Measurements from ENCODE around the gene RFC1.
"Not testable (repeated sequence)": the region's sequence is repeated elsewhere in the genome, so short reads cannot be mapped to it uniquely, and the experiment has no call there.

RFC1 gene

DNA sequence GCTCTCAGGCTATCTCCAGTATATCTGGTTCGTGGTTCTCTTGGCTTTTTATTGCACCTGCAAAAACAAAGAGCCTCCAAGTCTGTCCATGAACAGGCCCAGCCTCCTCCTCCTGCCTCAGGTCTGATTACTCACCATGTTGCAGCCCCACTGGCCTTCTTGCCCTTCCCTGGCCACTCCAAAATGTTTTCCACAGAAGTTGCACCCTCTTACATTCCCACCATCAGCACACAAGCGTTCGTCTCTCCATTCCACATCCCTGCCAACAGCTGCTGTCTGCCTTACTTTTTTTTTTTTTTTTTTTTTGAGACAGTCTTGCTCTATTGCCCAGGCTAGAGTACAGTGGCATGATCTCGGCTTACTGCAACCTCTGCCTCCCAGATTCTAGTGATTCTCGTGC lies 86.7 kb downstream of the RFC1 start:
- no peak for DNase-seq (ENCODE audit: extremely low spot score)
- ChIA-PET POLR2A (no interaction called here), CTCF (no interaction called here)
- TF ChIP-seq LEF1 (IDR thresholded peaks at IDR 0.05; ENCODE audit: borderline replicate concordance) (no peak), CTBP1 (IDR thresholded peaks at IDR 0.05; ENCODE audit: borderline replicate concordance) (no peak), FOXM1 (IDR thresholded peaks at IDR 0.05; ENCODE audit: borderline replicate concordance) (no peak), SP1 (IDR thresholded peaks at IDR 0.05) (no peak), FOXA1 (IDR thresholded peaks at IDR 0.05) (no peak), HDGF (IDR thresholded peaks at IDR 0.05; ENCODE audit: borderline replicate concordance) (no peak), ZNF384 (IDR thresholded peaks at IDR 0.05) (no peak), BHLHE40 (IDR thresholded peaks at IDR 0.05; ENCODE audit: borderline replicate concordance) (no peak), L3MBTL2 (conservative IDR thresholded peaks at IDR 0.05) (no peak), SUZ12 (IDR thresholded peaks at IDR 0.05) (no peak), ARNT (IDR thresholded peaks at IDR 0.05) (no peak), TARDBP (IDR thresholded peaks at IDR 0.05) (no peak), FOXK2 (IDR thresholded peaks at IDR 0.05) (no peak)
- TF ChIP-seq, protein P1, sequence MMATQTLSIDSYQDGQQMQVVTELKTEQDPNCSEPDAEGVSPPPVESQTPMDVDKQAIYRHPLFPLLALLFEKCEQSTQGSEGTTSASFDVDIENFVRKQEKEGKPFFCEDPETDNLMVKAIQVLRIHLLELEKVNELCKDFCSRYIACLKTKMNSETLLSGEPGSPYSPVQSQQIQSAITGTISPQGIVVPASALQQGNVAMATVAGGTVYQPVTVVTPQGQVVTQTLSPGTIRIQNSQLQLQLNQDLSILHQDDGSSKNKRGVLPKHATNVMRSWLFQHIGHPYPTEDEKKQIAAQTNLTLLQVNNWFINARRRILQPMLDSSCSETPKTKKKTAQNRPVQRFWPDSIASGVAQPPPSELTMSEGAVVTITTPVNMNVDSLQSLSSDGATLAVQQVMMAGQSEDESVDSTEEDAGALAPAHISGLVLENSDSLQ (IDR thresholded peaks at IDR 0.05): no peak

DNA sequence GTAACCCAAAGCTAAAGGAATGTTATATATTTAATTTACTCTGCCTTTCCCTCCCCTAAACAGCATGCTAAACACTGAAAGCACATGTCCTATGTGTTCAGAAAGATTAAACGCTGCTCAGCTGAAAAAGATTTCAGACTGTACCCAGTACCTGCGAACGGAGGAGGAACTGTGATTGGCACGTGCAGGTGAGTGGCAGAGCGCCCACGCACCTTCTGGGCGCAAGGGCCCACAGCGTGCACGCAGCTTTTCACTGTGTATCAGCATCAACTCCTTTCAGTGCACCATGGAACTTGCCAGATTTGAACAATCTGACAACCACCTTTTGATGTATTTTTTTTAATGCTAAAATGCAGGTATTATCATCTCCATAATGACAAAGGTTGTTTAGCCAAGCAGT lies 87.7 kb downstream of the RFC1 start:
- DNase-seq (ENCODE audit: extremely low spot score): no peak
- POLR2A ChIA-PET: no interaction called here
- no peak for TF ChIP-seq SP1 (IDR thresholded peaks at IDR 0.05)
- CTCF ChIA-PET: no interaction called here

- POLR2A ChIA-PET; CTCF ChIA-PET; DNase-seq (ENCODE audit: extremely low spot score): not testable (repeated sequence)
Observed at GRCh38 chr4:39277661-39278060, 88.5 kb downstream of the RFC1 start.

GRCh38 chr4:39274503-39274902 lies 91.7 kb downstream of the RFC1 start:
- CTCF ChIA-PET: no interaction called here
- POLR2A ChIA-PET: no interaction called here
- TF ChIP-seq TARDBP (IDR thresholded peaks at IDR 0.05) (no peak), ARNT (IDR thresholded peaks at IDR 0.05) (no peak), ZNF384 (IDR thresholded peaks at IDR 0.05) (no peak), CTBP1 (IDR thresholded peaks at IDR 0.05; ENCODE audit: borderline replicate concordance) (no peak), FOXM1 (IDR thresholded peaks at IDR 0.05; ENCODE audit: borderline replicate concordance) (no peak), ELF4 (IDR thresholded peaks at IDR 0.05) (no peak), FOXK2 (IDR thresholded peaks at IDR 0.05) (no peak), HDGF (IDR thresholded peaks at IDR 0.05; ENCODE audit: borderline replicate concordance) (no peak)
- TF ChIP-seq, protein P1 (IDR thresholded peaks at IDR 0.05): no peak
- DNase-seq (ENCODE audit: extremely low spot score): no peak

GRCh38 chr4:39263895-39264294 lies 102.3 kb downstream of the RFC1 start:
- ChIA-PET CTCF (no interaction called here), POLR2A (no interaction called here)
- DNase-seq (ENCODE audit: extremely low spot score): no peak
- no peak for TF ChIP-seq HDGF (IDR thresholded peaks at IDR 0.05; ENCODE audit: borderline replicate concordance)
- no peak for TF ChIP-seq LEF1 (IDR thresholded peaks at IDR 0.05; ENCODE audit: borderline replicate concordance)
- TF ChIP-seq ELF4 (IDR thresholded peaks at IDR 0.05): no peak
- no peak for TF ChIP-seq CTBP1 (IDR thresholded peaks at IDR 0.05; ENCODE audit: borderline replicate concordance)
- no peak for TF ChIP-seq ARNT (IDR thresholded peaks at IDR 0.05)
- no peak for TF ChIP-seq SP1 (IDR thresholded peaks at IDR 0.05)
- no peak for TF ChIP-seq FOXA1 (IDR thresholded peaks at IDR 0.05)
- TF ChIP-seq SUZ12 (IDR thresholded peaks at IDR 0.05): no peak
- no peak for TF ChIP-seq BHLHE40 (IDR thresholded peaks at IDR 0.05; ENCODE audit: borderline replicate concordance)

GRCh38 chr4:39259571-39260330 lies 106.4 kb downstream of the RFC1 start:
- CTCF ChIA-PET: no interaction called here
- DNase-seq (ENCODE audit: extremely low spot score): no peak
- POLR2A ChIA-PET: no interaction called here
- TF ChIP-seq ARNT (IDR thresholded peaks at IDR 0.05): no peak

DNA sequence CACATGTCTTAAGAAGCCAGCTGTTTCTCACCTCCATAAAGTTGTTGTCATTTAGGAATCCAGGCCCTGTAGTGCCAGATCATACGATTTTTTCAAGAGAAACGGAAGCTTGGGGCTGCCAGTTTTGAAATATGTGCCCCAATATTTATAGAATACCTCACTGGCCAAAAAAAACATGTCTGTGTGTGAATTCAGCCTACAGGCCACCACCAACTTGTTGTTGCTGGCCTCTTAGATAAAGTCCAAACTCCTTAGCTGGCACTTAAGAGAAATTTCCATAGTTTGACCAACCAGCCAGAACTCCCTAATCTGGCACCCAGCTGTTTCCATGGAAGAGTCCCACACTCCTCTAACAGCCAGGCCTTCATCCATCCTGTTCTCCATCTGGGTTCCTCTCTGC lies 109.7 kb downstream of the RFC1 start:
- ChIA-PET POLR2A (no interaction called here), CTCF (no interaction called here)
- no peak for DNase-seq (ENCODE audit: extremely low spot score)
- TF ChIP-seq FOXM1 (IDR thresholded peaks at IDR 0.05; ENCODE audit: borderline replicate concordance): no peak
- TF ChIP-seq, protein P1 (IDR thresholded peaks at IDR 0.05): no peak
- TF ChIP-seq CTBP1 (IDR thresholded peaks at IDR 0.05; ENCODE audit: borderline replicate concordance): no peak
- TF ChIP-seq ELF4 (IDR thresholded peaks at IDR 0.05): no peak

- no peak for DNase-seq (ENCODE audit: extremely low spot score)
- CTCF ChIA-PET: no interaction called here
- POLR2A ChIA-PET: no interaction called here
- TF ChIP-seq FOXM1 (IDR thresholded peaks at IDR 0.05; ENCODE audit: borderline replicate concordance) (no peak), TARDBP (IDR thresholded peaks at IDR 0.05) (no peak), ARNT (IDR thresholded peaks at IDR 0.05) (no peak), CTBP1 (IDR thresholded peaks at IDR 0.05; ENCODE audit: borderline replicate concordance) (no peak)
Observed at GRCh38 chr4:39255871-39256270, 110.3 kb downstream of the RFC1 start.
